MCF 10A (cell line): Measurements from ENCODE around the gene ATP6V1B1. TPM values are rescaled to one million over a fixed set of nuclear protein-coding genes. Genes with fewer than 3 reads are reported as not detected.

ENCODE experiments used
- BruUV-seq: library from RNA; stranded (reverse); fragments of 400-500 nt; replicated peaks from 2 replicates; lab custom pipeline; 2021; lab: Mats Ljungman, UMichigan
- CTCF ChIA-PET: fragments of 300-600 bp; sonication (Branson Sonifier 250); formaldehyde crosslinking; extraction: SDS; loops from one replicate; lab custom pipeline; 2021; ENCODE audit warnings: antibody characterized with exemption, inconsistent platforms; lab: Yijun Ruan, JAX
- POLR2A ChIA-PET: fragments of 300-600, 350-650 bp; sonication (Branson Sonifier 250); formaldehyde crosslinking; extraction: SDS; loops from one replicate; lab custom pipeline; 2020; ENCODE audit warnings: antibody characterized with exemption, inconsistent platforms; lab: Yijun Ruan, JAX
- DNase-seq: peaks from one replicate; pipeline ENCODE4 v3.0.0-alpha.2; 2018; ENCODE audit not compliant: unreplicated experiment
- H3K27ac Mint-ChIP-seq: one replicate; pipeline ENCODE4 v1.8.0; 2022; ENCODE audit warnings: mild to moderate bottlenecking, low read depth, mixed read lengths; ENCODE audit not compliant: unreplicated experiment
- H3K27me3 Mint-ChIP-seq: one replicate; pipeline ENCODE4 v1.8.0; 2022; ENCODE audit warnings: mixed read lengths; ENCODE audit not compliant: insufficient read depth, unreplicated experiment
- H3K36me3 Mint-ChIP-seq: one replicate; pipeline ENCODE4 v1.8.0; 2022; ENCODE audit warnings: mild to moderate bottlenecking, moderate library complexity, mixed read lengths; ENCODE audit not compliant: insufficient read depth, unreplicated experiment
- H3K4me1 Mint-ChIP-seq: one replicate; pipeline ENCODE4 v1.8.0; 2022; ENCODE audit warnings: mixed read lengths; ENCODE audit not compliant: insufficient read depth, unreplicated experiment
- H3K4me3 Mint-ChIP-seq: one replicate; pipeline ENCODE4 v1.8.0; 2022; ENCODE audit warnings: mild to moderate bottlenecking, moderate library complexity, mixed read lengths; ENCODE audit not compliant: unreplicated experiment
- H3K9me3 Mint-ChIP-seq: one replicate; pipeline ENCODE4 v1.8.0; 2022; ENCODE audit warnings: mixed read lengths; ENCODE audit not compliant: unreplicated experiment
- intact Hi-C: fragments of 100-400 bp; cut with micrococcal nuclease; formaldehyde crosslinking; loops from 2 replicates; pipeline ENCODE4 v1.14.1; 2022
- total RNA-seq: library from RNA; stranded (reverse); gene quantifications from 2 replicates; pipeline ENCODE4 v1.2.3, GENCODE V29; 2022
- TF ChIP-seq, protein P1 (sequence below): fragments of 200-600 bp; IDR thresholded peaks from one replicate; pipeline ENCODE4 v1.8.0; 2022; ENCODE audit warnings: antibody characterized with exemption, mild to moderate bottlenecking; ENCODE audit not compliant: unreplicated experiment

ATP6V1B1 gene
- total RNA-seq, 1 experiment from 2014 or later: not detected

DNA sequence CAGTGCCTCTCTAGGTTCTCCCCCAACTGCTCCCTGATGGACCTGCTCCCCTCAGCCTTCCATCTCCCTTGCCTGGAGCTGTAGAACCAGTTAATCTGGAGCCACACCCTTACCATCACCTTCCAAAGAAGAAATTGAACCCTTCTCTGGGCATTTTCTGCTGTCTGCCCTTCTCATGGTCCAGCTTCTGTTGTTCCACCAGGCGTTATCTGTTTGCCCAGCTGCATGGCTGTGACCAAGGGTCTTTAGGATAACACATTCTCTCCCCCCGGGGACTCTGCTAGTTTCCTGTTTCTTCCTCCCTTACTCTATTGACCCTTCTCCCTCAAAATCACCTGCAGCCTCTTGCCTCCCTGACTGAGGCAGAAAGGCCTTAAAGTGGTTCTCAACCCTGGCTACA, 39.5 kb downstream of the ATP6V1B1 start:
- no TSS peak for BruUV-seq
- no peak overlapping the region for H3K4me3 Mint-ChIP-seq
- H3K27me3 Mint-ChIP-seq: peaks cover 49% of the 10 kb centered on the region
- TF ChIP-seq, protein P1, sequence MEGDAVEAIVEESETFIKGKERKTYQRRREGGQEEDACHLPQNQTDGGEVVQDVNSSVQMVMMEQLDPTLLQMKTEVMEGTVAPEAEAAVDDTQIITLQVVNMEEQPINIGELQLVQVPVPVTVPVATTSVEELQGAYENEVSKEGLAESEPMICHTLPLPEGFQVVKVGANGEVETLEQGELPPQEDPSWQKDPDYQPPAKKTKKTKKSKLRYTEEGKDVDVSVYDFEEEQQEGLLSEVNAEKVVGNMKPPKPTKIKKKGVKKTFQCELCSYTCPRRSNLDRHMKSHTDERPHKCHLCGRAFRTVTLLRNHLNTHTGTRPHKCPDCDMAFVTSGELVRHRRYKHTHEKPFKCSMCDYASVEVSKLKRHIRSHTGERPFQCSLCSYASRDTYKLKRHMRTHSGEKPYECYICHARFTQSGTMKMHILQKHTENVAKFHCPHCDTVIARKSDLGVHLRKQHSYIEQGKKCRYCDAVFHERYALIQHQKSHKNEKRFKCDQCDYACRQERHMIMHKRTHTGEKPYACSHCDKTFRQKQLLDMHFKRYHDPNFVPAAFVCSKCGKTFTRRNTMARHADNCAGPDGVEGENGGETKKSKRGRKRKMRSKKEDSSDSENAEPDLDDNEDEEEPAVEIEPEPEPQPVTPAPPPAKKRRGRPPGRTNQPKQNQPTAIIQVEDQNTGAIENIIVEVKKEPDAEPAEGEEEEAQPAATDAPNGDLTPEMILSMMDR: no peak
- ChIA-PET CTCF (interaction anchor here (0.8 to 0.9 kb wide), 2 partner anchors 11 to 113 kb away, joined by 3 to 4 read pairs; no protein-coding TSS in a partner anchor), POLR2A (no interaction called here)
- DNase-seq: no peak
- H3K27ac Mint-ChIP-seq: no peak overlapping the region
- no peaks in the 10 kb centered on the region for H3K9me3 Mint-ChIP-seq
- intact Hi-C loops: no loop called here
- H3K36me3 Mint-ChIP-seq: no peaks in the 10 kb centered on the region
- peaks cover 17% of the 10 kb centered on the region for H3K4me1 Mint-ChIP-seq

DNA sequence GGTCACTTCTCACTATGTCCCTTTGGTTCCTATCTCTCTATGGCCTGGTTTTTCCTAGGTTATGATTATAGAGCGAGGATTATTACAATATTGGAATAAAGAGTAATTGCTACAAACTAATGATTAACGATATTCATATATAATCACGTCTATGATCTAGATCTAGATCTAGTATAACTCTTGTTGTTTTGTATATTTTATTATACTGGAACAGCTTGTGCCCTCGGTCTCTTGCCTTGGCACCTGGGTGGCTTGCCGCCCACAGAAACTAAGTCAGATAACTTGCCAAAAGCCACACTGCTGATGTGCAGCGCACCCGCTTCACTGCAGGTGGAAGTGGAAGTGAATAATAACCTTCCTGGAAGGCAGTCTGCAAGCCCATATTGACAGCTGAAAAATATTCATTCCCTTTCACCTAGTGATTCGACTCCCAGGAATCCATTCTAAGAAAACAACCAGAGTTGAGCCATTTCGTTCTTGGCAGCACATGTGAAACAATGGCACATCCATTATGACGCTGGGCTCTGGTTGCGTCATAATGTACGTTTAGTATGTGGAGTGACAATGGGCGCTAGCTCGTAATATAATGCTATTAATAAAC, 42.0 kb downstream of the ATP6V1B1 start:
- H3K36me3 Mint-ChIP-seq: no peaks in the 10 kb centered on the region
- H3K4me1 Mint-ChIP-seq: peaks cover 17% of the 10 kb centered on the region
- H3K27ac Mint-ChIP-seq: peak overlapping the region; percentile 82
- TF ChIP-seq, protein P1: no peak
- POLR2A ChIA-PET: interaction anchor here (0.6 to 1.8 kb wide), 8 partner anchors 13 to 689 kb away, joined by 3 to 8 read pairs (median 5); partner anchors contain the start of genes NAGK and SNRPG
- peaks cover 25% of the 10 kb centered on the region for H3K27me3 Mint-ChIP-seq
- intact Hi-C loops: loop anchor here (1.0 kb wide), 1 partner anchor 106 kb away; no protein-coding TSS in a partner anchor
- CTCF ChIA-PET: interaction anchor here (0.6 to 1.6 kb wide), 6 partner anchors 11 to 394 kb away, joined by 3 to 6 read pairs (median 4); no protein-coding TSS in a partner anchor
- peak overlapping the region; percentile 68 for H3K4me3 Mint-ChIP-seq
- no peaks in the 10 kb centered on the region for H3K9me3 Mint-ChIP-seq
- no TSS peak for BruUV-seq
- peak; percentile 81 for DNase-seq

DNA sequence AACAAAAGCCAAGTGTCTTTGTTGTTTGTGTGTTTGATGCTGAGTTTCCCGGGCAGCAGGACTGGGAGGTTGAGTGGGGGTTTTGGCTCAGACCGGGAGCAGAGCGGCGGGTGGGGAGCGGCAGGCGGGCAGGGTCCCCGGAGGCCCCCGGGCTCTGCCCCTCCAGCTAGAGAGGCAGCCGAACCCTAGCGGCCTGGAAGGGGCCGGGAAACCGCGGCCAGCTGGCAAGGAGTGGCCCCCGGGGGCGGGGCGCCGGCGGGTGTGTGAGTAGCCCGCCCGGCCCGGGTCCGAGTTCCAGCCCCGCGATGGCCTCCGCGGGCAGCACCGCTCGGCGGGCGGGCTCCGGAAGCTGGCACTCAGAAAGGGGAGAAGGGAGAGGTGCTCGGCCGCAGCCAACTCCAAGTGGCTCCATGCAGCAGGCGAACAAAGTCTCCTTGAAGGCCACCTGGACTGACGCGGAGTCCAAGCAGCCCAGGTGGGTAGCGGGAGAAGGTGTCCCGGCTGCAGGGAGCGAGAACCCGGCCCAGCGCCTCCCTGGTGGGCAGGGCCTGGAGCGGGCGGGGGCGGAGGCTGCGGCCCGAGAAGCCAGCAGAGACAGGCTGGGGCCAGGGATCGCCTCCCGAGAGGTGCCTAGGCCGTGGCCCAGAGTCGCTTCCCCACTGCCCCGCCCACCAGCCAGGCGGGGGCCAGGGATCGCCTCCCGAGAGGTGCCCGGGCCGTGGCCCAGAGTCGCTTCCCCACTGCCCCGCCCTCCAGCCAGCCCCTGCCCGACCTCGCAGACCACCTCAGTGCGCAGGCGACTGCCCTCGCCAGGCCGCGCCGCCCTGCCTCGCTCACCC, 42.9 kb downstream of the ATP6V1B1 start, which contains the start of gene ANKRD53:
Gene ANKRD53 (plus strand): TSS at position 290 of the 839 bp plus-strand sequence. CDS start 16 bp downstream, at position 306.
- Mint-ChIP-seq H3K4me1 (peaks cover 17% of the 10 kb centered on the region), H3K4me3 (peak within 1 kb of the TSS; percentile 68), H3K9me3 (no peaks in the 10 kb centered on the region), H3K27me3 (peaks cover 16% of the 10 kb centered on the region), H3K27ac (peak within 1 kb of the TSS; percentile 82), H3K36me3 (no peaks in the 10 kb centered on the region)
- DNase-seq: no peak
- TF ChIP-seq, protein P1: no peak
- intact Hi-C loops: no loop called here
- ChIA-PET POLR2A (interaction anchor here (1.0 to 1.8 kb wide), 6 partner anchors 14 to 685 kb away, joined by 3 to 8 read pairs (median 5); partner anchors contain the start of genes NAGK and SNRPG), CTCF (interaction anchor here (0.6 to 1.6 kb wide), 5 partner anchors 12 to 332 kb away, joined by 3 to 6 read pairs (median 4); no protein-coding TSS in a partner anchor)
- no TSS peak for BruUV-seq

DNA sequence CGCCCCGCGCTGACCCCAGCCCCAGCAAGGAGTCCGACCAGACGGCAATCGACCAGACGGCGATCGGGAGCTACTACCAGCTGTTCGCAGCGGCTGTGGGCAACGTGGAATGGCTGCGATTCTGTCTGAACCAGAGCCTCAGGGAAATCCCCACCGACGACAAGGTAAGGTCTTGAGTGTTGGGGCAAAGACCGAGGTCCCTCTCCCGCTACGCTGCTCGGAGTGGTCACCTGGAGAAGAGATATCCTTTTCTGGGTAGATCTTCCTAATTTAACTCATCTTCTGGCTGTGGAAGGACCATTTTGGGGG, 43.4 kb downstream of the ATP6V1B1 start:
- no peaks in the 10 kb centered on the region for H3K36me3 Mint-ChIP-seq
- no peak overlapping the region for H3K27ac Mint-ChIP-seq
- H3K27me3 Mint-ChIP-seq: peaks cover 10% of the 10 kb centered on the region
- TF ChIP-seq, protein P1: no peak
- H3K4me3 Mint-ChIP-seq: no peak overlapping the region
- DNase-seq: no peak
- CTCF ChIA-PET: interaction anchor here (1.6 kb wide), 1 partner anchor 15 kb away, joined by 6 read pairs; no protein-coding TSS in a partner anchor
- intact Hi-C loops: no loop called here
- BruUV-seq: no TSS peak
- peaks cover 17% of the 10 kb centered on the region for H3K4me1 Mint-ChIP-seq
- POLR2A ChIA-PET: interaction anchor here (1.8 kb wide), 1 partner anchor 686 kb away, joined by 8 read pairs; the partner anchor contains the start of gene SNRPG
- H3K9me3 Mint-ChIP-seq: no peaks in the 10 kb centered on the region
